ENCODE data around the gene PGP. TPM values are rescaled to one million over a fixed set of nuclear protein-coding genes. Genes with fewer than 3 reads are reported as not detected.
A peak's percentile ranks its signal among the peaks of the same experiment; 100 is the strongest.

The PGP gene
- total and polyA plus RNA-seq, 10 of the 15 experiments (the other 5 are each of a cell fraction or from before 2014, with no cell fraction given), result 0.42 to 28.0 (median 12.1) TPM

DNA sequence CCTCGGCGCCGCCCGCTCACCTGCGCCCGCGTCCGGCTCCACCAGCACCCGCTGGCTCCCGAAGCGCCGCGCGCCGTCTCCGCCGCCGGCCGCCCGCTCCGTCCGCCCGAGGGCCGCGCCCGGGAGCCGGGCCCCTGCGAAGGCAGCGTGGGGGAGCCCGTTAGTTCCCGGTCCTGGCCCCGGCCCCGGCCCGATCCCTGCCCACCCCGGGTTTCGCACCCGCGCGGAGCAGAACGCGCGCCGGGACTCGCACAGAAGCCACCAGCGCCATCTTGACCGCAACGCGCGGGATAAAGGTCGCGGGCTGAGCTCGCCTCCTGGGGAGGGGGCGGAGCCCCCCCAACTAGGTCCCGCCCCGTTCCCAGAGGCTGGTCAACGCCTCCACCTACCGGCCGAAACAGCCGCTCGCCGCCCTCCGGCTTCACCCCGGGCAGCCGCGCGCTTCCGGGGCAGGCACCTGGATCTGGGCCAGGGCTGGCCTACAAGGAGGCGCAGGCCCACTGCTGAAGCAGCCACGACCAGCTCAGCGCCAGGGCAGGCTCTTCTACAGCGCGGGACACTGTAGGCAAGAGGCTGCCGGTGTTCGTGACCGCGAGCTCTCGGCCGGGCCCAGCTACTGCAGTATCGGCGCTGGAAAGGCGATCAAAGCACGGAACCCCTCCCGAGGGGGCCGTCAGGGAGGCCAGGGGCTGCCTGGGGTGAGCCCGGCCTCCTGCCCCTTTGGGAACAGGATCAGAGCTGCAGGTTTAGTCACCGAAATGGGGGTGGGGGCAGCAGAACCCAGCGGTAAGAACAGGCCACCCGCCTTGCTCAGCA lies 36.9 kb upstream of the PGP start, which contains the start of gene ECI1 (continued):
- TF ChIP-seq CEBPB (IDR thresholded peaks at IDR 0.05; ENCODE audit: borderline replicate concordance in 1 of 2, low read depth in 2 of 2, low read length in 2 of 2), result peak in 1 of 2 experiments; percentile 3; a peak in 1 of 4 replicates
- peak; percentile 14 to 69; a peak in 3 of 4 replicates for TF ChIP-seq BHLHE40 (IDR thresholded peaks at IDR 0.05; ENCODE audit: borderline replicate concordance in 1 of 2, low read depth in 2 of 2, low read length in 1 of 2)
- peak; percentile 43 for TF ChIP-seq RELA (IDR thresholded peaks at IDR 0.05; ENCODE audit: borderline replicate concordance, partially characterized antibody)
- TF ChIP-seq SIN3A (IDR thresholded peaks at IDR 0.05; ENCODE audit: low read depth, low read length), result 0 out of 2 replicates have a peak, but pooled peaks have one; percentile 45
- peak; percentile 71 for TF ChIP-seq SMAD1 (IDR thresholded peaks at IDR 0.05; ENCODE audit: low read depth, partially characterized antibody)
- no peak for TF ChIP-seq JUNB (IDR thresholded peaks at IDR 0.05)
- TF ChIP-seq POLR2AphosphoS2 (IDR thresholded peaks at IDR 0.05; ENCODE audit: low read depth, low read length), result peak; percentile 36; the same call in 1 of the 2 replicates
- TF ChIP-seq IKZF1 (conservative IDR thresholded peaks at IDR 0.05), result peak; percentile 88
- TF ChIP-seq, protein P1, sequence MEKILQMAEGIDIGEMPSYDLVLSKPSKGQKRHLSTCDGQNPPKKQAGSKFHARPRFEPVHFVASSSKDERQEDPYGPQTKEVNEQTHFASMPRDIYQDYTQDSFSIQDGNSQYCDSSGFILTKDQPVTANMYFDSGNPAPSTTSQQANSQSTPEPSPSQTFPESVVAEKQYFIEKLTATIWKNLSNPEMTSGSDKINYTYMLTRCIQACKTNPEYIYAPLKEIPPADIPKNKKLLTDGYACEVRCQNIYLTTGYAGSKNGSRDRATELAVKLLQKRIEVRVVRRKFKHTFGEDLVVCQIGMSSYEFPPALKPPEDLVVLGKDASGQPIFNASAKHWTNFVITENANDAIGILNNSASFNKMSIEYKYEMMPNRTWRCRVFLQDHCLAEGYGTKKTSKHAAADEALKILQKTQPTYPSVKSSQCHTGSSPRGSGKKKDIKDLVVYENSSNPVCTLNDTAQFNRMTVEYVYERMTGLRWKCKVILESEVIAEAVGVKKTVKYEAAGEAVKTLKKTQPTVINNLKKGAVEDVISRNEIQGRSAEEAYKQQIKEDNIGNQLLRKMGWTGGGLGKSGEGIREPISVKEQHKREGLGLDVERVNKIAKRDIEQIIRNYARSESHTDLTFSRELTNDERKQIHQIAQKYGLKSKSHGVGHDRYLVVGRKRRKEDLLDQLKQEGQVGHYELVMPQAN (conservative IDR thresholded peaks at IDR 0.05), result peak; percentile 74; the same call in 1 of the 2 replicates
- peak; percentile 91 for TF ChIP-seq POLR2A (IDR thresholded peaks at IDR 0.05; ENCODE audit: low read depth, low read length)
- TF ChIP-seq SREBF2 (IDR thresholded peaks at IDR 0.05; ENCODE audit: low read length), result no peak
